Prostate gland (tissue), 2 donors: ENCODE results near the gene AFAP1. TPM values are rescaled to one million over a fixed set of nuclear protein-coding genes. Genes with fewer than 3 reads are reported as not detected.

Experiments used
- DNase-seq: peaks from one replicate; pipeline ENCODE4 v3.0.0-alpha.2; 2019; ENCODE audit warnings: low spot score
- H3K27ac ChIP-seq, 2 donors: fragments of 200-600 bp; sonication (generic); 2 replicates each; pipeline ENCODE4 v1.5.1; 2017 to 2019
- H3K27me3 ChIP-seq: fragments of 200-600 bp; sonication (generic); replicated peaks from 2 replicates; pipeline ENCODE4 v1.5.1; 2019; ENCODE audit not compliant: insufficient read depth
- H3K36me3 ChIP-seq, 2 donors: fragments of 200-600 bp; sonication (generic); 1 replicate in 1 of 2; 2 replicates in 1 of 2; pipeline versions ENCODE4 v1.5.1 to v1.8.1; 2017 to 2019
- H3K4me1 ChIP-seq: fragments of 200-600 bp; sonication (generic); replicated peaks from 2 replicates; pipeline ENCODE4 v1.5.1; 2019
- H3K4me3 ChIP-seq, 2 donors: fragments of 200-600 bp; sonication (generic); 2 replicates each; pipeline ENCODE4 v1.5.1; 2017 to 2019
- H3K9me3 ChIP-seq: fragments of 200-600 bp; sonication (generic); 2 replicates; pipeline ENCODE4 v1.5.1; 2017
- CTCF ChIP-seq, 4 experiments: fragments of 200-600 bp in 2 of 4; fragments of 450-650 bp in 2 of 4; sonication (generic) in 2 of 4; IDR thresholded peaks; 1 replicate in 3 of 4; 2 replicates in 1 of 4; pipeline ENCODE4 v1.5.1; 2016 to 2019; ENCODE audit warnings: antibody characterized with exemption in 4 of 4, mild to moderate bottlenecking in 2 of 4, moderate library complexity in 2 of 4
- POLR2A ChIP-seq: fragments of 450-650 bp; IDR thresholded peaks from one replicate; pipeline ENCODE4 v1.6.1; 2016; ENCODE audit warnings: antibody characterized with exemption, mild to moderate bottlenecking
- POLR2AphosphoS5 ChIP-seq: sonication (generic); formaldehyde crosslinking; IDR thresholded peaks from one replicate; pipeline ENCODE4 v1.6.1; 2017; ENCODE audit warnings: antibody characterized with exemption
- WGBS: methylation state at CpG from one replicate; pipeline ENCODE4 v1.1.5; 2018; 5-methylcytosine and 5-hydroxymethylcytosine counted together
- intact Hi-C: fragments of 100-400 bp; cut with DNase I; formaldehyde crosslinking; loops from one replicate; pipeline ENCODE4 v1.14.2; 2022
- total RNA-seq, 2 donors: library from RNA; depleted of rRNA; stranded (reverse); fragments of >200 nt; gene quantifications; one replicate each; pipeline ENCODE4 v1.1.0, GENCODE V29; 2016

AFAP1 gene
- total RNA-seq, 2 donors from 2014 or later, result 17.5 to 19.8 TPM

GRCh38 chr4:7759216-7759615, 180.4 kb downstream of the AFAP1 start:
- DNase-seq, result no peak
- H3K36me3 ChIP-seq, result no peaks in the 10 kb centered on the region
- no peak overlapping the region for H3K27ac ChIP-seq
- H3K4me3 ChIP-seq, result no peak overlapping the region
- H3K27me3 ChIP-seq, result no peaks in the 10 kb centered on the region
- H3K4me1 ChIP-seq, result peaks cover 7% of the 10 kb centered on the region
- intact Hi-C loops, result no loop called here
- TF ChIP-seq POLR2A, result no peak
- TF ChIP-seq CTCF (IDR thresholded peaks at IDR 0.05), result no peak
- no peak for TF ChIP-seq POLR2AphosphoS5
- H3K9me3 ChIP-seq, result no peaks in the 10 kb centered on the region
- 90% methylated on average over 12 of the region's 12 CpGs for WGBS

GRCh38 chr4:7758476-7758875, 181.2 kb downstream of the AFAP1 start:
- 81% methylated on average over 11 of the region's 11 CpGs for WGBS
- no peaks in the 10 kb centered on the region for H3K36me3 ChIP-seq
- no peaks in the 10 kb centered on the region for H3K9me3 ChIP-seq

GRCh38 chr4:7757501-7758471, 181.9 kb downstream of the AFAP1 start:
- TF ChIP-seq POLR2AphosphoS5 (peak; percentile 92), CTCF (IDR thresholded peaks at IDR 0.05) (no peak)
- Histone ChIP-seq H3K27me3 (no peaks in the 10 kb centered on the region), H3K4me3 (no peak overlapping the region), H3K36me3 (no peaks in the 10 kb centered on the region), H3K27ac (peak overlapping the region in 1 of 2 donors; percentile 5), H3K9me3 (no peaks in the 10 kb centered on the region), H3K4me1 (peaks cover 7% of the 10 kb centered on the region)
- intact Hi-C loops, result no loop called here
- 21% methylated on average over 22 of the region's 22 CpGs for WGBS
- peak; percentile 49 for DNase-seq

More at GRCh38 chr4:7758476-7758875, 181.2 kb downstream of the AFAP1 start:
- intact Hi-C loops, result no loop called here
- no peak overlapping the region for H3K27ac ChIP-seq
- no peaks in the 10 kb centered on the region for H3K27me3 ChIP-seq
- DNase-seq, result no peak
- no peak for TF ChIP-seq POLR2A
- TF ChIP-seq POLR2AphosphoS5, result no peak
- TF ChIP-seq CTCF (IDR thresholded peaks at IDR 0.05), result no peak
- peaks cover 7% of the 10 kb centered on the region for H3K4me1 ChIP-seq
- H3K4me3 ChIP-seq, result no peak overlapping the region

GRCh38 chr4:7756561-7757355, 182.9 kb downstream of the AFAP1 start:
- TF ChIP-seq POLR2A (no peak), POLR2AphosphoS5 (no peak), CTCF (IDR thresholded peaks at IDR 0.05) (no peak)
- Histone ChIP-seq H3K9me3 (no peaks in the 10 kb centered on the region), H3K4me1 (peaks cover 7% of the 10 kb centered on the region), H3K36me3 (no peaks in the 10 kb centered on the region), H3K27me3 (no peaks in the 10 kb centered on the region), H3K27ac (peak overlapping the region in 1 of 2 donors; percentile 4), H3K4me3 (no peak overlapping the region)
- no peak for DNase-seq
- WGBS, result 92% methylated on average over 32 of the region's 32 CpGs
- intact Hi-C loops, result no loop called here
